Esophagus squamous epithelium (tissue), 4 donors: ENCODE measurements around the gene ATF2.

Experiments
- CTCF ChIP-seq, 6 experiments: fragments of 450-650 bp in 4 of 6; fragments of 200-600 bp in 2 of 6; sonication (generic) in 2 of 6; IDR thresholded peaks; one replicate each; pipeline ENCODE4 v1.5.1; 2016 to 2019; ENCODE audit warnings: antibody characterized with exemption in 6 of 6, mild to moderate bottlenecking in 4 of 6, moderate library complexity in 4 of 6
- POLR2A ChIP-seq, 4 donors: fragments of 450-650 bp; IDR thresholded peaks; one replicate each; pipeline ENCODE4 v1.6.1; 2017; ENCODE audit warnings: antibody characterized with exemption in 4 of 4, mild to moderate bottlenecking in 4 of 4, moderate library complexity in 3 of 4

GRCh38 chr2:175166216-175166824 is 1.7 kb downstream of the ATF2 start:
- no peak for TF ChIP-seq CTCF (IDR thresholded peaks at IDR 0.05)
- TF ChIP-seq POLR2A (IDR thresholded peaks at IDR 0.05): no peak
